Neural cell (in vitro differentiated cells): ENCODE measurements around the gene IL7R. TPM values are rescaled to one million over a fixed set of nuclear protein-coding genes. Genes with fewer than 3 reads are reported as not detected.

ENCODE experiments used
- H2AFZ ChIP-seq: fragments of 200-600, 300-800 bp; sonication (generic), shearing (Covaris generic); 2 replicates; pipeline ENCODE4 v1.6.0; 2014; ENCODE audit warnings: low read depth, mild to moderate bottlenecking, antibody characterized with exemption, low read length, moderate library complexity
- H3F3A ChIP-seq: fragments of 200-600 bp; shearing (Covaris generic); 2 replicates; pipeline ENCODE4 v1.6.1; 2016; ENCODE audit warnings: mild to moderate bottlenecking, moderate library complexity, mixed read lengths, antibody characterized with exemption, low read length; ENCODE audit not compliant: insufficient read depth, poor library complexity, severe bottlenecking
- H3K27ac ChIP-seq: fragments of 200-600, 300-800 bp; sonication (generic), shearing (Covaris generic); 2 replicates; pipeline ENCODE4 v1.5.1; 2014; ENCODE audit warnings: mild to moderate bottlenecking, low read length, moderate library complexity
- H3K27me3 ChIP-seq: fragments of 300-800, 200-600 bp; sonication (generic), shearing (Covaris generic); 2 replicates; pipeline ENCODE4 v1.6.0; 2014; ENCODE audit warnings: mild to moderate bottlenecking, low read depth, low read length, moderate library complexity; ENCODE audit not compliant: insufficient read depth
- H3K36me3 ChIP-seq: fragments of 300-800, 200-600 bp; sonication (generic), shearing (Covaris generic); 2 replicates; pipeline ENCODE4 v1.5.1; 2014; ENCODE audit warnings: mild to moderate bottlenecking, antibody characterized with exemption, low read length, moderate library complexity; ENCODE audit not compliant: insufficient read depth
- H3K4me2 ChIP-seq: fragments of 300-800, 200-600 bp; sonication (generic), shearing (Covaris generic); 2 replicates; pipeline ENCODE4 v1.6.0; 2014; ENCODE audit warnings: mild to moderate bottlenecking, low read length
- H3K4me3 ChIP-seq: fragments of 300-800, 200-600 bp; sonication (generic), shearing (Covaris generic); 2 replicates; pipeline ENCODE4 v1.5.1; 2014; ENCODE audit warnings: mild to moderate bottlenecking, low read length, moderate library complexity
- H3K79me2 ChIP-seq: fragments of 200-600 bp; shearing (Covaris generic); replicated peaks from 2 replicates; pipeline ENCODE4 v1.6.0; 2014; ENCODE audit warnings: mild to moderate bottlenecking, low read length, moderate library complexity; ENCODE audit not compliant: insufficient read depth
- H3K9ac ChIP-seq: fragments of 300-800, 200-600 bp; sonication (generic), shearing (Covaris generic); 2 replicates; pipeline ENCODE4 v1.6.1; 2016; ENCODE audit warnings: mild to moderate bottlenecking, low read length, mixed read lengths
- H3K9me2 ChIP-seq: fragments of 200-600 bp; shearing (Covaris generic); 2 replicates; pipeline ENCODE4 v1.6.1; 2016; ENCODE audit warnings: mild to moderate bottlenecking, low read length, mixed read lengths; ENCODE audit not compliant: insufficient read depth
- H3K9me3 ChIP-seq: fragments of 200-600, 300-800 bp; sonication (generic), shearing (Covaris generic); 2 replicates; pipeline ENCODE4 v1.6.1; 2016; ENCODE audit warnings: mild to moderate bottlenecking, mixed run types, low read length, moderate library complexity, mixed read lengths
- H4K20me1 ChIP-seq: fragments of 200-600 bp; shearing (Covaris generic); 2 replicates; pipeline ENCODE4 v1.6.1; 2016; ENCODE audit warnings: mild to moderate bottlenecking, mixed run types; ENCODE audit not compliant: insufficient read depth
- CTCF ChIP-seq: fragments of 450-650 bp; IDR thresholded peaks from 2 replicates; pipeline ENCODE4 v1.5.1; 2014; ENCODE audit warnings: antibody characterized with exemption, mild to moderate bottlenecking, moderate library complexity; ENCODE audit not compliant: poor library complexity, severe bottlenecking
- EP300 ChIP-seq: fragments of 450-650 bp; conservative IDR thresholded peaks from 2 replicates; pipeline ENCODE4 v1.6.1; 2014; ENCODE audit warnings: antibody characterized with exemption, mild to moderate bottlenecking, moderate library complexity; ENCODE audit not compliant: poor library complexity, severe bottlenecking
- EZH2 ChIP-seq: fragments of 200-600, 300-800 bp; shearing (Covaris generic), sonication (generic); IDR thresholded peaks from 2 replicates; pipeline ENCODE4 v1.6.1; 2014; ENCODE audit warnings: antibody characterized with exemption, low read length, borderline replicate concordance, mild to moderate bottlenecking; ENCODE audit not compliant: insufficient read depth, poor library complexity, severe bottlenecking
- MXI1 ChIP-seq: fragments of 450-650 bp; conservative IDR thresholded peaks from 2 replicates; pipeline ENCODE4 v1.6.1; 2014; ENCODE audit warnings: antibody characterized with exemption, mild to moderate bottlenecking; ENCODE audit not compliant: poor library complexity, severe bottlenecking
- POLR2AphosphoS5 ChIP-seq: IDR thresholded peaks from 2 replicates; pipeline ENCODE4 v1.6.1; 2012
- RAD21 ChIP-seq: fragments of 450-650 bp; conservative IDR thresholded peaks from 2 replicates; pipeline ENCODE4 v1.6.1; 2014; ENCODE audit warnings: antibody characterized with exemption, mild to moderate bottlenecking, moderate library complexity
- REST ChIP-seq: IDR thresholded peaks from 2 replicates; pipeline ENCODE4 v1.6.1; 2012; ENCODE audit warnings: borderline replicate concordance
- SMC3 ChIP-seq: fragments of 450-650 bp; conservative IDR thresholded peaks from 2 replicates; pipeline ENCODE4 v1.6.1; 2014; ENCODE audit warnings: antibody characterized with exemption, mild to moderate bottlenecking, moderate library complexity; ENCODE audit not compliant: poor library complexity
- TAF1 ChIP-seq: IDR thresholded peaks from 2 replicates; pipeline ENCODE4 v1.6.1; 2012; ENCODE audit warnings: low read depth
- polyA plus RNA-seq: library from polyadenylated mRNA; depleted of rRNA; stranded (reverse); fragments of >200 nt; gene quantifications from 2 replicates; pipeline ENCODE4 v1.2.3, GENCODE V29; 2014

Gene IL7R
- polyA plus RNA-seq, 1 donor from 2014 or later = not detected

DNA sequence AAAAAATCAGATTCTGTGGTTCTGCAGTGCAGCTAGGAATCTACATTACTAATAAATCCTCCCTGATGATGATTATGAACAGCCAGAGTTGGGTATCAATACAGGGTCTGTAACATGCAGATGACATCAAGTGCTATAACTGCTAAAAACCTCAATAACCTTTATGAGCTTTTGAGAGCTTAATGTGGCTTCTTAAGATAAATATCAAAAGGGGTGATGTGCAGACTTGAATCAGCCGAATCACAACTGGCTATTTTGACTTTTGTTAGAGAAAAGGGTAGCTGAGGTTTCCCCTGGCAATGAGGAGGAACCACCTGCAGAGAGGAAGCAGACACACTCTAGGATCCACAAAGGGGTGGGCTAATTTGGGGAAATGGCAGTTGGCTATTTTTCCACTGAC is 51.5 kb downstream of the IL7R start:
- no peak overlapping the region for H3K4me2 ChIP-seq
- no peak overlapping the region for H3K9ac ChIP-seq
- H3K4me3 ChIP-seq = no peak overlapping the region
- no peaks in the 10 kb centered on the region for H3F3A ChIP-seq
- no peaks in the 10 kb centered on the region for H3K36me3 ChIP-seq
- TF ChIP-seq RAD21 (no peak), TAF1 (no peak), EP300 (no peak), CTCF (no peak), SMC3 (no peak), EZH2 (no peak), POLR2AphosphoS5 (no peak), REST (no peak), MXI1 (no peak)
- no peaks in the 10 kb centered on the region for H4K20me1 ChIP-seq
- no peak overlapping the region for H2AFZ ChIP-seq
- H3K9me3 ChIP-seq = no peaks in the 10 kb centered on the region
- no peaks in the 10 kb centered on the region for H3K9me2 ChIP-seq
- H3K79me2 ChIP-seq = no peaks in the 10 kb centered on the region
- H3K27me3 ChIP-seq = no peaks in the 10 kb centered on the region
- H3K27ac ChIP-seq = no peak overlapping the region

GRCh38 chr5:35908814-35909213 is 52.1 kb downstream of the IL7R start:
- Histone ChIP-seq H3K36me3 (no peaks in the 10 kb centered on the region), H3K9me3 (no peaks in the 10 kb centered on the region), H3K4me2 (no peak overlapping the region), H3K27me3 (no peaks in the 10 kb centered on the region), H2AFZ (no peak overlapping the region), H4K20me1 (no peaks in the 10 kb centered on the region), H3K4me3 (no peak overlapping the region), H3K79me2 (no peaks in the 10 kb centered on the region), H3K9ac (no peak overlapping the region), H3K27ac (no peak overlapping the region), H3F3A (no peaks in the 10 kb centered on the region), H3K9me2 (no peaks in the 10 kb centered on the region)
- TF ChIP-seq SMC3 (no peak), RAD21 (no peak), REST (no peak), TAF1 (no peak), CTCF (no peak), EZH2 (no peak), POLR2AphosphoS5 (no peak), MXI1 (no peak), EP300 (no peak)
